Retina (tissue), 1 donor: ENCODE data around the gene CDC42BPB.

Experiments
- DNase-seq: peaks from one replicate; pipeline ENCODE4 v3.0.0-alpha.2; 2016

Gene CDC42BPB

DNA sequence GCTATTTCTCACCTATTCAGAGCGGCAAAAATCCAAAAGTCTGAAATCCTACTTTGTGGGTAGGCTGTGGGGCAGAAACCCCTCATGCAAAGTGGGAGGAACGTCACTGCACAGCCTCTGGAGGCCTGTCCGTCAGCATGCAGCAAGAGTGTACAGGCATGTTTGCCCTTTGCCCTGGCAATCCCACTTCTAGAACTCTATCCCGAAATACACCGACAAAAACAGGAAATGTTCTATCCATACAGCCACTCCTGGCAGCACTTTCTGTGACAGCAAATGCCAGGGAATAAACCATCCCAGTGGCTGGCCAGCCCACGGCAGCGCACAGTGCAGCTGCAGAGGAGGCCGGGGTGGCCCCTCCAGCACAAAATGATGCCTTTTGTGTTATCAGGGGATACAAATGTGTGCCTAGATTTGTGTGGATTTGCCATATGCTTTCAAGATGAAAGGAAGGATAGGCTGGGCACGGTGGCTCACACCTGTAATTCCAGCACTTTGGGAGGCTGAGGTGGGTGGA, 95.2 kb downstream of the CDC42BPB start:
- no peak for DNase-seq

DNA sequence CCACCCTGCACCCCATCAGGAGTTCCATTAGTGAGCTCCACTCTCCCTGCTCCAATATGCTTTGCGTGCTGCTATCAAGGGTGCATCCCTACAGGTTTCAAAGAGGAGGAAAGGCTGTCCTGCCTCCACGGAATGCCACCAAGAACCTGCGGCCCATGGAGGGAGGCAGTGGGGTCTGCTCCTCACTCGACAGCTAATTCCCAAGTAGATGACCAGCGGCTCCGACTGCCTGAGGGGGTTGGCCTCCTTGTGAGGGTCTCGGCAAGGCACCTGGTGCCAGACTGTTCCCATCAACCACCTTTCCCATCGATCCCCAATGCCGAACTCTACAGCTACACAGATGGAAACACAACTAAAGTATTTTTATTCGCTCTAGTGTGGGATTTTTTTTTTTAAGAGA, 98.9 kb downstream of the CDC42BPB start:
- DNase-seq = no peak

DNA sequence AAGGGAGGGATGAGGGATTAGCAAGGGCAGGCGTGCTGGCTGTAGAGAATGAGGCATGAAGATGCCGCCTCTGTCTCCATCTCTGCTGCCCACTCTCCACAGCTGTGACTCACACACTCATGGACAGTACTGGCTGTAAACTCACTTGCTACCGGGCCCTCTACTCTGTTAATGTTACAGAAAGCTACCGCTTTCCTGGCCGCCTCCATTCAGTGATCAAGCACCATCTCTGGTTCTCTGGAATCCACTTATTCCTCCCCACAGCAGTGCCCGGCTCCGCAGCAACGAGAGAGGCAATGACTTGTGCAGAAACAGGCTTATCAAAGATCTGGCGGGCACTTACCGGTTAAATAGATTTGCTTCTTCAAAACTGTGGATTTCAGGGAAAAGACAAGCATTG, 100.1 kb downstream of the CDC42BPB start:
- DNase-seq = no peak

DNA sequence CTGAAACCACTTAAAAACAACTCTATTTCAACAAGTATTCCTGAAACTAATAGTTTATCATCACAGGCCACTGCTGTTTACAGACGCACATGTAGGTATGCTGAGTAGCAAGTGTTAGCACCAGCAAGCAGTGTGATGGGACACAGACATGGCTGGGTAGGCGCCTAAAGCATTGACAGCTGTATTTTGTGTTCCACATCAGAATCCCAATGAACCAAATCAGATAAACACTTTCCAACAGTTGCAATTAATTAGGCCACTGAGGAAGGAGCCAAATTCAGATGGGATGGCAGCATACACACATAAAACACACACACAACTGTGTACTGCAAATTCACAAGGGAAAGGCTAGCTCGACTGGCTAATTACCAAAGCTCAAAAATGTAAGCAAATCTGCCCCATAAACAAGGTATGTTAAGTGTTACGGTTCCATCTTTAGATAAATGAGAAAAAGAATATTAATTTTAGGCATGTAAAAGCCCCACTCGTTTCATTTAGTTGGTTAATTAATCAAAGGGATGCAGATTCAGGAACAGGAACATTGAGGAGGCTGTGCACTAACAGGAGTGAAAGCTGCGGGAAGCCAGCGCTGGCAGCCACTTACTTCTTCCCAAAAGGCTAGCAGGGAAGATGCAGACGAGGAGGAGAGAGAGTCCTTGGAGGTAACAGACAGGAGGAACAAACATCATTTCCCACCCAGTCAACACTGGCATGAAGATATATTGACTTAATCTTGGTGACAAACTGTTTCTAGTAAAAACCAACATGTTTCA, 101.5 kb downstream of the CDC42BPB start:
- DNase-seq = no peak

DNA sequence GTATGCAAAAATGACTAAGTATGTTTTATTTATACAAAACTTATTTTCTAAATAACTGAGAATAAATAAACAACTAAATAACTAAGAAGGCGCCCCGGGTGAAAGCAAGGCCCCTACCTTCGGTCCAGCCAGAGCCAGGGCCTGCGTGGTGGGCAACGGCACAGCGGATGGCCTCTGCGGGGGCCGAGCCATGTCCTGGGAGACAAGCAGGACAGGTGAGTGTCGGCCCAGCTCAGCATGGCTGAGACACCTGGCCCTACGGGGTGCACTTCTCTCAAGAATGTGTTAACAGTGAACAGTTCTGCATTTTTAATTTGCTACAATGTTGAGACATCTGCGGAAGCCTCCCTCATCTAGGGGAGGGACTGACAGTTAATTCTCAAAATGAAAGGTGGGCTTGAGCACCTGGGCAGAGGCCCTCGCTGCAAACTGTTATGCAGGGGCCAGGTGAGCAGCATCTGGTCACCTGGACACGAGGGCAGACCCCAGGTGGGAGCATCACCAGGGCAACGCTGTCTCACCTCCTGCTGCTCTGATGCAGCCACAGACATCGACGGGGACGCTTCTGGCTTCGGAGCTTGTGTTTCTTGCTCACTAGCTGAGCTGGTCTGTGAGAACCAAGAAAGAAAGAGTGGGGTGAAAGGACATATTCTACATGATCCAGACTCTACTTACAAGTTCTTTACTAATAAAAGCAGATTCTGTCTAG, 103.1 kb downstream of the CDC42BPB start:
- no peak for DNase-seq

DNA sequence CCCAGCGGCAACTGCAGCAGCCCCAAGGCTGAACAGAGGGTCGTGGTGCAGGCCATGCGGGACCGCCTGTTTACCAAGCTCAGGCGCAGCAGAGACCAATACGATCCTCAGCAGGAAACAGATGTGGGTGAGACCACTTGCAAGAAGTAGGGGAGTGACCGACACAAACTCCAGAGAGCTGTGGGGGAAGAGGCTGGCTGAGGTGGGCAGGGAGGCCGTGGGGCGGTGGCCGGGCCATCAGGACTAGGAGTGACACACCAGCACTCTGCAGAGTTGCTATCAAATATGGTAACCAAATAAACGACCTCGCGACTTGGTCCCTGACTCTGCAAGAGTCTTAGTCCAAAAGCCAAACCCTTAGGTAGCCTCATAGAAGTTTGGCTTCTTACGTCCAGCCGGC, 104.2 kb downstream of the CDC42BPB start:
- no peak for DNase-seq

DNA sequence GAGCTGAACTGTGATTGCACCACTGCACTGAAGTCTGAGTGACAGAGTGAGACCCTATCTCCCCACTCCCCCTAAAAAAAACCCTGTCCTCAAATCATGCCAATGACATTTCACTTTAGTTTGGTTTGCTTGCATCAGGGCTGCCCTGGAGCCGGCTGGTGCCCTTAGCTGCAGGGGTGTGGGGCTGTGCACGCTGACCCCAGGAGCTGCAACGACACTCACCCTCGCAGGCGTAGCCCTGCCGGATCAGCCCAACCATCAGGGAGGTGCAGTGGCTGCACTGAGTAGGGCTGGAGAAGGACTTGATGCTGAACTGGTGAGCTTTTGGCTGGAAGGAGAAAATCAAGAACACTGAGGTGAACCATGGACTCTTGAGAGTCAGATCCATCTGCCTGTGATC, 105.1 kb downstream of the CDC42BPB start:
- no peak for DNase-seq

DNA sequence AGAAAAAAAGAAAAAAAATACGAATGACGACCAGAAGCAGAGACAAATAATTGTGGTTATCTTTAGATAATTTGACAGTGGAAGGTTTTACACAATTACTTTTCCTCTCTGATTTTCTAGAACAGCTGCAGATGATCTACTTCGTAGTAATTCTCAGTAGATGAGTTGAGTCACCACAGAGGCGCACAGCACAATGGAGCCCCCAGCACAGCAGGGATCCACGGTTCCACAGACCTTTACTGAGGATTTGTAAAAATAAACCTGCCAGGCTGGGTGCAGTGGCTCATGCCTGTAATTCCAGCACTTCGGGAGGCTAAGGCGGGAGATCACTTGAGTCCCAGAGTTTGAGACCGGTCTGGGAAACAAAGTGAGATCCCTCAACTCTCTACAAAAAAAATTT, 105.5 kb downstream of the CDC42BPB start:
- DNase-seq = no peak

DNA sequence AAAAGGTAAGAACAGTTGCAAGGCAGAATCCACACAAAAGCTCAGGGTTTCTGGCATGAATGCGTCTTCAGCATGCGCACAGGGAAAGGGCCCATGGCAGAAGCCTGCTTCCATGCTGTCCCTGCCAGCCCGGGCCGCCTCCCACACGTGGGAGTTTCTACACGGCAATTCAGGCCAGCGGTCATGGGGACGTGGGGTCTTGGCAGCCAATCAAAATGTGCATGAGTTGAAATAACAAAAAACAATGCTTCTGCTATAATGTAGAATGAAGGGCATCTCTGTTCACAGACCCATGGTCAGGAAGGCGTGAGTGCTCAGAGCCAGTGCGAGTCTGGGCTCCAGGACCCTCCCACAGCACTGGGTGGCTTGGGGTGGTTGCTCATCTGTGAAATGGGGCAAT, 106.3 kb downstream of the CDC42BPB start:
- DNase-seq = no peak

DNA sequence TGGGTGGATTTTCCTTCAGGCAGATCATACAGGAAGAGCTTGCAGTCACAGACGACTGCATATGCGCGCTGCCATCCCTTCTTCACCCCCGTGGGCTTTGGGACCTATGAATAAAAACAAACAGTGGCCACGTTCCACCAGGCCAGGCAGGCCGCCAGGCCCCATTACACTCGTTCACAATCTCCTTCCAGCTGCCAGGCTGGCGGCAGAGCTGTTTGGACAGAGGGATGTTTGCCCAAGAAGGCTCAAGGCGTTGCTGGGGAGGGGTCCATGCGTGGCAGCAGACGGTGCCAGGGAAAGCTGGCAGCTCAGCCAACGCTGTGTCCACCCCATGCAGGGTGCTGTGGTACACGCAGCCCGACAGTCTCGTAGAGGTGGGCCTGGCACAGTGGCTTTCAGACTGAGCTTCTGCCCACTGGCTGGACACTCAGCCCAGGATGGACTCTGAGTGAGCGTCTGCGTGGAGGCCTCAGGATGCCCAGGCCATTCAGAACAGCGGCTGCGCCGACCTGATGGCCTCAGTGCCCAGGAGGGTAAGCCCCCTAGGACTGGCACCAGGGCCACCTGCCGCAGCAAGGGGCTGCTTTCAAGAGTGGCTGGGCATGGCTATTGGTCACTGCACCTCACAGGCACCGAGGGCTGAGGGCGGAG, 107.4 kb downstream of the CDC42BPB start:
- DNase-seq = no peak

DNA sequence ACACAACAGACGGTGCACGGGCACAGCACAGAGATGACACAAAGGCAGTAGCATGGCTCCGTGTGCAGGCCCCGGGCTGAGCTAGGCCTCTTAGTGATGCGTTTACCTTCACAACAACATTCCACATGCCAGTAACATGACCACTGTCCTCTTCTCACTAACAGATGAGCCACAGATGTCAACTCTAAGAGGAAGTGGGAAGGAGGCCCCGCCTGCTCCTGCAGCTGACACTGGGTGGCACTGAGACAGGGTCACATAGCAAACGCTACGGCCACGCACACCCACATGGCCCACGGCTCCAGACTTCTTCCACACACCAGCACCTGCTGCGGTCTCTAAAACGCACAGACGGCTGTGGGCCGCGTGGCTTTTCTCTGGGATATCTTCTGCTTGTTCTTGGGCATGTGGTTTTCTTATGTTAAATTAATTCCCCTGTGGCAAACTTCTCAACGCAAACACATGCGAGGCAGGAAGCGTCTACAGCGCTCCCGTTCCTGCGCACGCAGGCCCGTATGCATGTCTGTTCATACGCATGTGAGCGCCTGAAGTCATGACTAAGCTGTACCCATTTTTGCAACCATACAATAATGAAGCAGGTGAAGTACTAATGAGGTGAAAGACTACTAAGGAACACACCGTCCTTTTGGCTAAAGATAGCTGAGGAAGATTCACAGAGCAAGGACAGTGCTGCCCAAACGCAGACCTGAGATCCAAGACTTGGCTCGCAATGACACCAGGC, 108.1 kb downstream of the CDC42BPB start:
- DNase-seq = no peak

DNA sequence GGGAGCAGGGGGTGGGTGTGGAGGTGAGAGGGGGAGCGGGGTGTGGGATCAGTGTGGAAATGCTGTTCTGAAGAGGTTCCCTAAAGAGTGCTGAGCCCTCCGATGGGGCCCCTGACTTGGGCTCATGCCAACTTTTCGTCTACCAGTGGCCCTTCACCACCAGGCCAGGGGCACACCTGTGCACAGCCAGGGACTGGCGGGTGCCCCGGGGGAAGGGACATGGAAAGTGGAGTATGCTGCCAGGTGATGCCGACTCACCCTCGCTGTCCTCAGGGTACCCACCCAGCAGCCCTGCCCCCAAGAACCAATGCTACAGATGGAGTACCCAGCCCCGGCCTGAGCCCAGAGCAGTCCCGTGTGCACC, 108.7 kb downstream of the CDC42BPB start:
- DNase-seq = no peak

DNA sequence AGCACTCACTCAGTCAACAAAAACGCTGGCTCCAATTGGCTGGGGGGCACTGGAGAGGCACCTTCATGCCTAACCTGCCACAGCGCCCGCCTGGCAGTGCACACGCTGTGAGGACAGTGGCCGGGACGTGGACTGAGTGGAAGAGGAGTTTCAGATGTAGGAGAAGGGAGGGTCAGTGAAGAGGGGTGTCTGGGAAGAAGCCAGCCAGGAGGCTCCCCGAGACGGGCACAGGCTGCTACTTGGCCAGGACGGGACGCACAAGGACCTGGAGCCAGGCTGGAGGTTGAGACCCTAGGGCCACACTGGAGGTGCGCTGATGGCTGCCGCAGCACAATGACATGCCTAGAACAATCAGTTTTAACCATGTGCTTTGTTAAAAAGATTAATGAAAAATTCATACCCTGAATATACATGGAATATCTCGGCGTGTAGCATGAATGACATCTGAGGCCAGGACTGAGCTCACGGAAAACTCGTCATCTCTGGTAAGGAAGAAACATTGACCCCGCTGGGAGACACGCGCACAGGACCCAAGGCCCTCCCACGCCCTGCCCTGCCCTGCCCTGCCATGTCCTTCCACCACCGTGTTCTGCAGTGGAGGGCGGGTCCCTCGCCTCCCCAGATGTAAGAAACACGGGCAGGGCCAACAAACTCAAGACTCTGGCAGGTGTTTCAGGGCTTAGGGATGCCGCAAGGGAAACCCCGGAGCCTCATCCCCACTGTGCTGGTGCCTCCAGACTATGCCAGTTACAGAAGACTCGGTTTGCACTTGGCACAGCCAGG, 109.8 kb downstream of the CDC42BPB start:
- no peak for DNase-seq

DNA sequence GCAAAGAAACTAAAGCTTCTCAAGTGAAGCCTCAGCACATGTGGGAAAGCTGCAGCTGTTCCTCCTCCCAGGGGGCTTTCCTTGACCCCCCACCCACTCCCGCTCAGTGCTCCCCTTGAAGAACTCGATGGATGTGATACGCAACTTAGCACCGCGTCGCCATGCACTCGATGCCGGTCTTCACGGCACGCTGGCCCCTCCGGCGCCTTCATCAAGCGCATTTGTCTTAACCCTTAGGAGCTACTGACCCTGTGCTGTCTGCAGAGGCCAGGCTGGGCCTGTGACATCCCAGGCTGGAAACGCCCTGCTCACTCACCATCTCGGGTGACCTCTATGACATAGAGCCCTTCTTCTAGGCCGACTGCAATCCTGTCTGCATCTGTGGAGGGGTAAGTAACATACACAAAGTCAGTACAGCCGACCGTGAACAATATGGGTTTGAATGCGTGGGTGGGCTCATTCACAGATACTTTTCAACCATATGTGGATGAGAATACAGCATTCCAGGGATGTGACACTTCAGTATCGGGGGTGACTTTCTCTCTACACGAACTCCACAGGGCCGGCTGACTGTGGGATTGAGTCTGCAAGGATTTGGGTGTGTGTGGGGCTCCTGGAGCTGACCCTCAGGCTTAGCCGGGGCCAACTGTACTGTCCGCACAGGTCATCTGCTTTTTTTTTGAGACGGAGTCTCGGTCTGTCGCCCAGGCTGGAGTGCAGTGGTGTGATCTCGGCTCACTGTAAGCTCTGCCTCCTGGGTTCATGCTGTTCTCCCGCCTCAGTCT, 111.8 kb downstream of the CDC42BPB start:
- no peak for DNase-seq

DNA sequence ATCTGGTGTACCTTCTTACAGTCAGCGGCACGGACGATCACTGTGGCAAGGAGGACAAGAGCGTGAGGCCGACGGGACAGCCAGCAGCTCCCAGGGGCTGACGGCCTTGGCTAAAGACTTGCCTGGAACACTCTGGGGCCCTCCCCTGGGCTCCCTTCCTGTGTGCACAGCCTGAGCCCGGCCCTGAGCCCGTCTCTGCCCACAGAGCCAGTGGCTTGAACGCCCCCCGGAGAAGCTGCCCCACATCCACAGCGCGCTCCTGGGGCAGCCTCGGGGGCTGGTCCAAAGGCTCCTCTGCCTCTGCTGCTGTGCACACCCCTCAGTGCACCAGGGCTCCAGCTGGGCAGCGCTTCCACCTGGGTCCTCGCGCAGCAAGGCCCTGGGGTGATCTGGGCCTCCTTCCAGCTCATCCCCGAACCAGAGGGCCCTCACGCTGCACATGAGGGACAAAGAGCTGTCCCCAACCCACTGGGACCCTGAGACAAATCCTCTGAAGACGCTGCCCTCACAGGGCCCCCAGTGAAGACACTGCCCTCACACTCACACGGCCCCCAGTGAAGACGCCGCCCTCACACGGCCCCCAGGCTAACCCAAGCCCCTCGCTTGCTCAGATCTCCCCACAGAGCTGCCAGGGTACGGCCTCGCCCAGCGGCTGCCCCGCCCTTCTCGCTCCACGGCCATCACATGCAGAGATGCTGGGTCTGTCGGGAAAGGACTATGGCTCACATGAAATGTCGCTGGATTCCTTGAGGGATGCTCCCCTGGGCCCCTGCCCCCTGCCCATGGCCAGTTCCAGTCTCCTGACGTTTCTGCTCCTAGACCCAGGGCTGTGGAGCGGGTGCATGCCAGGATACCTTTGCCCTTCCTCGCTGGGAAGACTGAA, 112.7 kb downstream of the CDC42BPB start:
- no peak for DNase-seq

DNA sequence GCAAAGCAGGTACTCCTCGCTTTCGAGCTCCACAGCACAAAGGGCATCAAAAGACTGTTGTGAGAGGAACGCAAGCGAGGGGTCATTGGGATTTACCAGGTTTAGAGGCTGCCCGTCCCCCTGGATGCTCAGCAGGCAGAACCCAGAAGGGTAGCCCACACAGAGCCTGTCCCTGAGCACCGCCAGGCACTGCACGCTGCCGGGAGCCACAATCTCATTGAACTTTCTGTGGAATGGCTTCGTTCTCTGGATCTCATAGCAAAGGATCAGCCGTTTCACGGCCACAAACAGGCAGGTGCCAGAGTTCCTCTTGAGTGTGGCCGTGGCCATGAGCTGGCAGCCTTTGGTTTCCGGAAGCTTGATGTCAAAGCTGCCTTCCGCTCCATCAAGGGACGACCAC, 113.4 kb downstream of the CDC42BPB start:
- DNase-seq = no peak

DNA sequence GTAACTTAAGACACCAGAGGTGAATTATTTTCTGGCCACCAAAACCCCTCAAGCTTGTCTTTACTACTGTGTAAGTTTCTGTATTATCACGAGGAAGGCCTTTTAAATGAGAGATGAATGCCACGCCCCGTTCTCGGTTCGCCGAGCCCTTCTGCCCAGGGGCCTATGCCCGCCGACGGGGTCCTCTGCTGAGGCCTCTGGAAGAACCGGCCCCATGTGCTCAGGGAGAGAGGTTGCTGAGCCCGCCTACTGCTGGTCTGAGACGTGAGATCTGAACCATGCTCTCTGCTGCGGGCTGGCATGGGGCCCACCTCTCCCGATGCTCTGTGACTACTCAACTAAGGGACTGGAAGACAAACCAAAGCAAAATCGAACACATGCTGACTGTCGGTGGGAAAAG, 113.9 kb downstream of the CDC42BPB start:
- no peak for DNase-seq

DNA sequence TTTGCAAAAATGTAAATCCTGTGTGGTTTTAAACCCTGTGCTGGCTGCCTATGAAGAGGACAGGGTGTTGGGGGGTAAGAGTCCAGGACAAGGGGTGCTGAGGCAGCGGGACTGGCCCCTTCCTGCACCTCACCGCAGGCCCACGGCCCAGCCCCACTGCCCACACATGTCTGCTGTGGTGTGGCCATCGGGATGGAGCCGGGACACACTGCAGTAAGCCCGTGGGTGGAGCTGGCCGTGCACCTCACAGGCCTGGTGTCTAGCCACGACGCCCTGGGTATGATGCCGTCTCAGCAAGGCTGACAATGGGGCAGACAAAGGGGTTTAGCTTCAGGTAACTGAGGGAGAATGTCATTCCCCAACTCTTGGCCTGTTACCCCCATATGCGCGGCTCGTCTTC, 115.3 kb downstream of the CDC42BPB start:
- no peak for DNase-seq

DNA sequence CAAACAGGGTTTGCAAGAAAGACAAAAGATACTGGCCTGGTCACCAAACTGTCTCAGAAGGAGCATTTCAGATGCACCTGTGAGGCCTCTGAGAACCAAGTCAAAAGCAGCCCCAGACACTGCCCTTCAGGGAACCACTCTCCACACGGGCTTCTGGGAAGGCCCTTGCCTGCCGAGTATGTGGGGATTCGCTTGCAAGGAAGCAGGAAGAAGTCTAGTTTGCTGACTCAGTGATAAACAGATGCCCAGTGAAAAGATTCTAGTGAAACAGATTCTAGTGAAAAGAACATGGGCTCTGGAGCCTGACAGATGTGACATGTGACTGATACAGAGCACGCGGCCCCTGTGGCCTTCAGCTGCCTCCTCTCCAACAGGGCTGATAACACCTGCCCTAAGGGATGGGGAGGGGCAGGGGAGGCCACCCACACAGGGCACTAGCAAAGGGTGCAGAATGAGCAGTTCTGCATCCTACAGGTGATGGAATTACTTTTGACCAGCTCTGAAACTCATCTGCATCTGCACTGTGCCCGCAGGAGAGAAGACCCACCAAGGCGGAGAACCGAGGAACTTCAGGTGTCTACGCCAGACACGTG, 115.8 kb downstream of the CDC42BPB start:
- DNase-seq = no peak

DNA sequence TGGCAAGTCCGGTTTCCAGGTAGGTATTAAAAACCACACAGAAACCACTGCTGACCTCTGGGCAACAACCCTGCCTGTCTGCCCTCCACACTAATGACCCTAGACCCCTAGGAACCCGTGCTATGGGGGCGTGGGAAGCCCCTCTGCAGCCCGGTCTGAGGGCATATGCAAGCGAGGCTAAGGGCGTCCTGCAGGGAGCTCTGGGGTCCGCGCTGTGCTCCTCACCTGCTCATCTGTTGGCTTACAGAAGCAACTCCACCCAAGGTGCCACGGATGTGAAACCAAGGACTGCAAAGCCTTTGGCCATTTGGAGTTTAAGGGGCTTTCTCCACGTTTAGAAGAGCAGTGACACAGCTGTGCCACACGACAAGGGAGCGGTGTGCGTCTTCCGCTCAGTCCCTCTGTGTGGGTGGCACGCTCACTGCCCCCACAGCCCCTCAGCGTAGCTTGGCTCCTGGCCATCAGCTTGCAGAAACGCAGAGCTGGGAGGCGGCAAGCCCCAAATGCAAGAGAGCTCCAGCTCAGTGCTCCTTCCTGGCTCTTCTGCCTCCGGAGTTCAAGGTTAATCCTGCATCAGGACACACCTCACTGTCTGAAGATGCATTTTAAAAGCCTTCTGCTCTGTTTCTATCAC, 116.5 kb downstream of the CDC42BPB start:
- DNase-seq = no peak
